T-cell (primary cell): ENCODE results near the gene SLC22A17. TPM values are rescaled to one million over a fixed set of nuclear protein-coding genes. Genes with fewer than 3 reads are reported as not detected.

ENCODE experiments used
- ATAC-seq, 4 experiments: fragments of 200-7000 bp in 3 of 4; fragments of 150-1000 bp in 1 of 4; cut with Tn5 transposase; replicated peaks in 1 of 4; 1 replicate in 3 of 4; 2 replicates in 1 of 4; pipeline ENCODE4 v1.10.0; 2021; ENCODE audit warnings: moderate library complexity in 3 of 4, mild to moderate bottlenecking in 2 of 4, moderate number of reproducible peaks in 1 of 4
- CTCF ChIA-PET, 2 donors: fragments of 300-600 bp; sonication (Branson Sonifier 250); formaldehyde crosslinking; loops; one replicate each; lab custom pipeline; 2022; ENCODE audit warnings: antibody characterized with exemption in 2 of 2; lab: Charles Lee
- POLR2A ChIA-PET, 2 donors: fragments of 300-600 bp; sonication (Branson Sonifier 250); formaldehyde crosslinking; loops; one replicate each; lab custom pipeline; 2022; ENCODE audit warnings: antibody characterized with exemption in 2 of 2; lab: Charles Lee
- DNase-seq, 35 experiments: peaks; one replicate each; pipeline versions ENCODE4 v3.0.0 to v3.0.0-alpha.2; 2013 to 2023
- H3K27ac ChIP-seq: one replicate; pipeline ENCODE4 v1.5.1; 2013; ENCODE audit warnings: low read length
- H3K27me3 ChIP-seq, 2 experiments: replicated peaks in 1 of 2; 1 replicate in 1 of 2; 2 replicates in 1 of 2; pipeline versions ENCODE4 v1.6.1 to v1.7.0; 2013; ENCODE audit warnings: low read length in 1 of 2, mixed read lengths in 1 of 2; ENCODE audit not compliant: control insufficient read depth in 2 of 2, insufficient read depth in 2 of 2; ENCODE audit errors: extremely low read depth in 1 of 2
- H3K36me3 ChIP-seq, 2 donors: 1 replicate in 1 of 2; 2 replicates in 1 of 2; pipeline versions ENCODE4 v1.6.1 to v1.7.0; 2013; ENCODE audit warnings: low read length in 1 of 2; ENCODE audit not compliant: control insufficient read depth in 2 of 2, insufficient read depth in 1 of 2; ENCODE audit errors: extremely low read depth in 1 of 2
- H3K4me1 ChIP-seq, 2 experiments: 1 replicate in 1 of 2; 2 replicates in 1 of 2; pipeline versions ENCODE4 v1.6.1 to v1.7.0; 2013; ENCODE audit warnings: low read length in 2 of 2, mixed read lengths in 1 of 2; ENCODE audit not compliant: insufficient read depth in 2 of 2, control insufficient read depth in 1 of 2; ENCODE audit errors: extremely low read depth in 1 of 2
- H3K4me3 ChIP-seq, 2 donors: 1 replicate in 1 of 2; 2 replicates in 1 of 2; pipeline versions ENCODE4 v1.5.1 to v1.7.0; 2013; ENCODE audit warnings: mild to moderate bottlenecking in 2 of 2, low read length in 1 of 2, moderate library complexity in 1 of 2; ENCODE audit not compliant: control insufficient read depth in 1 of 2; ENCODE audit errors: extremely low read depth in 1 of 2
- H3K9me3 ChIP-seq: 2 replicates; pipeline ENCODE4 v1.7.0; 2013
- H3K27ac Mint-ChIP-seq, 2 donors: one replicate each; pipeline ENCODE4 v1.8.0; 2020 to 2021; ENCODE audit warnings: mild to moderate bottlenecking in 2 of 2, mixed read lengths in 2 of 2
- H3K27me3 Mint-ChIP-seq, 2 donors: one replicate each; pipeline ENCODE4 v1.8.0; 2021 to 2022; ENCODE audit warnings: mixed read lengths in 2 of 2
- H3K36me3 Mint-ChIP-seq: one replicate; pipeline ENCODE4 v1.8.0; 2021; ENCODE audit warnings: mixed read lengths
- H3K4me1 Mint-ChIP-seq, 3 donors: one replicate each; pipeline ENCODE4 v1.8.0; 2020 to 2022; ENCODE audit warnings: mixed read lengths in 3 of 3, mild to moderate bottlenecking in 1 of 3
- H3K4me3 Mint-ChIP-seq, 3 donors: one replicate each; pipeline ENCODE4 v1.8.0; 2020 to 2022; ENCODE audit warnings: mild to moderate bottlenecking in 3 of 3, mixed read lengths in 3 of 3, moderate library complexity in 3 of 3
- H3K9me3 Mint-ChIP-seq, 3 donors: one replicate each; pipeline ENCODE4 v1.8.0; 2020 to 2022; ENCODE audit warnings: mixed read lengths in 3 of 3
- WGBS: methylation state at CpG from one replicate; pipeline ENCODE4 v1.1.5; 2013; ENCODE audit warnings: missing lambda C conversion rate; ENCODE audit not compliant: insufficient coverage; 5-methylcytosine and 5-hydroxymethylcytosine counted together
- total RNA-seq, 35 experiments: library from RNA in 6 of 35; stranded (reverse) in 6 of 35; fragments of 120-200 nt in 1 of 35; gene quantifications; one replicate each; pipeline versions ENCODE4 v1.2.1 to v1.2.4 and lab custom pipeline; 2013 to 2026

Gene SLC22A17
- total RNA-seq, 5 donors from 2014 or later (not counting 1 experiment from before 2014, with no cell fraction given): 12.0 to 19.0 (median 17.3) TPM

- Mint-ChIP-seq H3K4me1 (peaks cover 15 to 34% (median 30%) of the 10 kb centered on the region in 3 donors), H3K27me3 (peaks cover 4 to 8% of the 10 kb centered on the region in 2 donors), H3K9me3 (no peaks in the 10 kb centered on the region), H3K27ac (peak overlapping the region; percentile 93 to 94), H3K4me3 (peak overlapping the region; percentile 85 to 100 (median 87)), H3K36me3 (peaks cover 11% of the 10 kb centered on the region)
- peak in 5 of 35 experiments; percentile 12 to 32 (median 16) for DNase-seq
- 25% methylated on average over 6 of the region's 13 CpGs for WGBS
- Histone ChIP-seq H3K36me3 (peaks cover 0 to 16% of the 10 kb centered on the region in 2 donors), H3K27me3 (peaks cover 0 to 5% of the 10 kb centered on the region in 2 experiments), H3K9me3 (no peaks in the 10 kb centered on the region), H3K4me3 (peak overlapping the region; percentile 74 to 81), H3K27ac (peak overlapping the region; percentile 92), H3K4me1 (peaks cover 9 to 26% of the 10 kb centered on the region in 2 experiments)
- CTCF ChIA-PET: interaction anchor here (0.6 to 6.3 kb wide), 10 partner anchors 11 to 314 kb away, joined by 3 to 93 read pairs (median 4); partner anchors contain the start of genes ACIN1 (in 1 of the 2), C14orf119 (in 1 of the 2), HOMEZ (in 1 of the 2) and PABPN1 (in 1 of the 2)
- no peak for ATAC-seq
- POLR2A ChIA-PET: interaction anchor here (0.5 to 1.2 kb wide), 10 partner anchors 12 to 1728 kb away, joined by 3 to 15 read pairs (median 4); partner anchors contain the start of genes ACIN1 (in 1 of the 2), HOMEZ (in 1 of the 2) and PABPN1 (in 1 of the 2)
Observed at GRCh38 chr14:23300687-23301223, 51.9 kb downstream of the SLC22A17 start.

DNA sequence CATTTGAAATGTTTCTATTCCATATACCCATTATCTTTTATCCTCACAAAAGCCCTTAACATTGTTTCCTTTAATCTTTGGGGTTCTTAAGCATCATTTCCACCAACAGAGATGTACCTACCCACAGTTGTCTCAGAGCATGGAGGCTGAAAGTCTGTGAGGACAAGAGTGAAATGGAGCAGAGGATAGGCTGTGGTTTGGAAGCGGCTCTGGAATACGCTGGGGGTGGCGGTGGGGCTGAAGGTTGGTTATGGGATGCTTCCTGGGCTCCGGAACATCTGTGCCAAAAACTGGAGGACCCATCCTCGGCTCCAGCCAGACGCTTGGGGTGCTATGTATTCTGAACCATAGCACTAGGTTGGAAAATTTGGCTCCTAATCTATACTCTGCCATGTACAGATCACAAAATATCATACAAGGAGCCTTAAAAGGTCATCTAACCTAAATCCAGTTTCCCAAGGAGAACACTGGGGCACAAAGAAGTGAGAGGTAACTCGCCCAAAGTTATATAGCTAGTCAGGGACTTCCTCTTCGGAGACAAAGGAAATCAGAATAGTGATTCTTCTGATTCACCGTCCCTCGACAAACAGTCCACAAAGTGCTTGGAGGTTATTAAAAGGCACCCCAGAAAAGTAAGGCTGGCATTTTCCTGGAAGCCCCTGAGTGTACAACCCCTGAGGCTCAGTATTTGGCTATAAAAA is 52.6 kb downstream of the SLC22A17 start:
- Histone ChIP-seq H3K36me3 (peaks cover 0 to 16% of the 10 kb centered on the region in 2 donors), H3K9me3 (no peaks in the 10 kb centered on the region), H3K27me3 (no peaks in the 10 kb centered on the region), H3K27ac (peak overlapping the region; percentile 92), H3K4me1 (peaks cover 9 to 28% of the 10 kb centered on the region in 2 experiments), H3K4me3 (peak overlapping the region; percentile 74 to 81)
- ChIA-PET POLR2A (interaction anchor here (0.6 to 1.2 kb wide), 4 partner anchors 14 to 205 kb away, joined by 3 to 15 read pairs (median 4); partner anchors contain the start of genes ACIN1 (in 1 of the 2) and PABPN1 (in 1 of the 2)), CTCF (interaction anchor here (0.7 to 6.3 kb wide), 11 partner anchors 9 to 786 kb away, joined by 3 to 93 read pairs (median 5); partner anchors contain the start of genes HOMEZ (in 1 of the 2) and PABPN1 (in 1 of the 2))
- peaks cover 11% of the 10 kb centered on the region for H3K36me3 Mint-ChIP-seq
- no peaks in the 10 kb centered on the region for H3K9me3 Mint-ChIP-seq
- ATAC-seq (no peak), DNase-seq (no peak)
- H3K27ac Mint-ChIP-seq: peak overlapping the region; percentile 93 to 94
- H3K4me3 Mint-ChIP-seq: peak overlapping the region; percentile 85 to 100 (median 87)
- WGBS: 83% methylated on average over 2 of the region's 10 CpGs
- H3K27me3 Mint-ChIP-seq: peaks cover 0 to 4% of the 10 kb centered on the region in 2 donors
- H3K4me1 Mint-ChIP-seq: peaks cover 19 to 37% (median 34%) of the 10 kb centered on the region in 3 donors

GRCh38 chr14:23299211-23299957 is 53.3 kb downstream of the SLC22A17 start:
- peak overlapping the region in 1 of 2 donors; percentile 94 for H3K27ac Mint-ChIP-seq
- Histone ChIP-seq H3K9me3 (no peaks in the 10 kb centered on the region), H3K4me1 (peaks cover 9 to 36% of the 10 kb centered on the region in 2 experiments), H3K27ac (no peak overlapping the region), H3K4me3 (no peak overlapping the region), H3K36me3 (peaks cover 0 to 16% of the 10 kb centered on the region in 2 donors), H3K27me3 (no peaks in the 10 kb centered on the region)
- no peak for ATAC-seq
- H3K4me1 Mint-ChIP-seq: peaks cover 27 to 44% (median 40%) of the 10 kb centered on the region in 3 donors
- no CpG with 5 or more reads among the region's 2 CpGs for WGBS
- H3K9me3 Mint-ChIP-seq: no peaks in the 10 kb centered on the region
- peaks cover 11% of the 10 kb centered on the region for H3K36me3 Mint-ChIP-seq
- no peaks in the 10 kb centered on the region for H3K27me3 Mint-ChIP-seq
- ChIA-PET POLR2A (no interaction called here), CTCF (interaction anchor here in 1 of 2 donors (0.7 to 6.3 kb wide), 6 partner anchors 8 to 786 kb away, joined by 4 to 93 read pairs (median 8); partner anchors contain the start of genes HOMEZ and PABPN1)
- H3K4me3 Mint-ChIP-seq: peak overlapping the region in 2 of 3 donors; percentile 85 to 100
- DNase-seq: peak in 3 of 35 experiments; percentile 8 to 65 (median 23)

GRCh38 chr14:23297611-23298277 is 54.9 kb downstream of the SLC22A17 start:
- H3K4me3 ChIP-seq: no peak overlapping the region
- no peaks in the 10 kb centered on the region for H3K9me3 Mint-ChIP-seq
- 99% methylated on average over 7 of the region's 7 CpGs for WGBS

DNA sequence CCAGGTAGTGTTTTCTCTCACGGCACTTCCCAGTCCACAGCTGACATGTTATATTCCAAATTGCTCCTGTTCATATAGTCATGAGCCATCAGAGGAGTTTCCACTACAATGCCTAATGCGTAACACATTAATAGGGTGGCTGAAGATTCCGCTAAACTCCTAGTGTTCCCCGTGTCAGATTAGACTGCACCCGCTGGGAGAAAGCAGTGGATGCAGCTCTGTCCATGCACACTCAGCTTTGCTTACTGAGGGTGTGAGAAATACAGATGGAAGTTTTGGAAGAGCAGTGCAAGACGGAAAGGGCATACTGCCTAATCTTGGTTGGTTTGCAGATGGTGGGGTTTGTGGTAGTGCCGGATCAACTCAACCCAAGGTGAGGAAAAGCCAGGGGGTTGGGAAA is 55.6 kb downstream of the SLC22A17 start:
- ChIA-PET POLR2A (no interaction called here), CTCF (interaction anchor here (0.5 to 1.7 kb wide), 5 partner anchors 11 to 474 kb away, joined by 3 to 6 read pairs (median 3); partner anchors contain the start of gene PABPN1 (in 1 of the 2))
- no peak overlapping the region for H3K27ac ChIP-seq
- no peak for ATAC-seq
- H3K9me3 ChIP-seq: no peaks in the 10 kb centered on the region
- H3K4me1 ChIP-seq: peaks cover 9 to 27% of the 10 kb centered on the region in 2 experiments
- Mint-ChIP-seq H3K36me3 (peaks cover 11% of the 10 kb centered on the region), H3K9me3 (no peaks in the 10 kb centered on the region), H3K4me3 (no peak overlapping the region), H3K4me1 (peaks cover 28 to 40% (median 36%) of the 10 kb centered on the region in 3 donors), H3K27ac (no peak overlapping the region), H3K27me3 (peaks cover 0 to 2% of the 10 kb centered on the region in 2 donors)
- H3K4me3 ChIP-seq: no peak overlapping the region
- DNase-seq: no peak
- no peaks in the 10 kb centered on the region for H3K27me3 ChIP-seq
- H3K36me3 ChIP-seq: peaks cover 0 to 16% of the 10 kb centered on the region in 2 donors
- 99% methylated on average over 5 of the region's 7 CpGs for WGBS

More at GRCh38 chr14:23297611-23298277, 54.9 kb downstream of the SLC22A17 start:
- Histone ChIP-seq H3K9me3 (no peaks in the 10 kb centered on the region), H3K27ac (no peak overlapping the region), H3K27me3 (no peaks in the 10 kb centered on the region), H3K4me1 (peaks cover 9 to 30% of the 10 kb centered on the region in 2 experiments), H3K36me3 (peaks cover 0 to 16% of the 10 kb centered on the region in 2 donors)
- Mint-ChIP-seq H3K4me3 (no peak overlapping the region), H3K27ac (peak overlapping the region in 1 of 2 donors; percentile 52), H3K27me3 (peaks cover 0 to 2% of the 10 kb centered on the region in 2 donors), H3K36me3 (peaks cover 11% of the 10 kb centered on the region), H3K4me1 (peaks cover 28 to 40% (median 39%) of the 10 kb centered on the region in 3 donors)
- ATAC-seq: no peak
- CTCF ChIA-PET: interaction anchor here (0.5 to 1.7 kb wide), 6 partner anchors 11 to 475 kb away, joined by 3 to 6 read pairs (median 3); no protein-coding TSS in a partner anchor
- no peak for DNase-seq
- POLR2A ChIA-PET: no interaction called here
